IMR-90 (cell line): ENCODE measurements around the gene ARHGAP23.

Source experiments
- BHLHE40 ChIP-seq: fragments of 150-350 bp; IDR thresholded peaks from 2 replicates; pipeline ENCODE4 v1.6.1; 2016; ENCODE audit warnings: mild to moderate bottlenecking, low read depth, low read length
- CEBPB ChIP-seq: IDR thresholded peaks from 2 replicates; pipeline ENCODE4 v1.6.1; 2012; ENCODE audit warnings: low read depth, low read length, improper control_type of control experiment
- CHD1 ChIP-seq: IDR thresholded peaks from 2 replicates; pipeline ENCODE4 v1.6.1; 2012; ENCODE audit warnings: low read depth, low read length, improper control_type of control experiment
- CTCF ChIP-seq: conservative IDR thresholded peaks from 2 replicates; pipeline ENCODE4 v1.5.1; 2012; ENCODE audit warnings: mild to moderate bottlenecking, low read depth, low read length, improper control_type of control experiment
- FOS ChIP-seq: fragments of 150-350 bp; IDR thresholded peaks from 2 replicates; pipeline ENCODE4 v1.6.1; 2016; ENCODE audit warnings: low read depth, low read length
- MAFK ChIP-seq: IDR thresholded peaks from 2 replicates; pipeline ENCODE4 v1.6.1; 2012; ENCODE audit warnings: low read depth, low read length, improper control_type of control experiment
- MAZ ChIP-seq: IDR thresholded peaks from 2 replicates; pipeline ENCODE4 v1.6.1; 2012; ENCODE audit warnings: low read depth, mild to moderate bottlenecking, low read length, improper control_type of control experiment, moderate library complexity, borderline replicate concordance
- MXI1 ChIP-seq: IDR thresholded peaks from 2 replicates; pipeline ENCODE4 v1.6.1; 2012; ENCODE audit warnings: low read depth, mild to moderate bottlenecking, low read length, moderate library complexity, borderline replicate concordance
- POLR2A ChIP-seq: IDR thresholded peaks from 2 replicates; pipeline ENCODE4 v1.6.1; 2012; ENCODE audit warnings: mild to moderate bottlenecking, low read depth, low read length
- RAD21 ChIP-seq: IDR thresholded peaks from 2 replicates; pipeline ENCODE4 v1.6.1; 2012; ENCODE audit warnings: low read length, improper control_type of control experiment
- RCOR1 ChIP-seq: IDR thresholded peaks from 2 replicates; pipeline ENCODE4 v1.6.1; 2012; ENCODE audit warnings: mild to moderate bottlenecking, low read length, improper control_type of control experiment; ENCODE audit not compliant: insufficient replicate concordance
- RFX5 ChIP-seq: IDR thresholded peaks from 2 replicates; pipeline ENCODE4 v1.8.0; 2012; ENCODE audit warnings: low read depth, mild to moderate bottlenecking, low read length, moderate library complexity
- SMC3 ChIP-seq: fragments of 150-350 bp; IDR thresholded peaks from 2 replicates; pipeline ENCODE4 v1.6.1; 2016; ENCODE audit warnings: low read depth, mild to moderate bottlenecking, antibody characterized with exemption, low read length, moderate library complexity

- no peak for TF ChIP-seq POLR2A
- no peak for TF ChIP-seq CTCF
- no peak for TF ChIP-seq CHD1
- TF ChIP-seq CEBPB, result no peak
- TF ChIP-seq MXI1, result no peak
- TF ChIP-seq FOS, result no peak
- TF ChIP-seq RCOR1, result no peak
- TF ChIP-seq MAFK, result no peak
- TF ChIP-seq RAD21, result no peak
- no peak for TF ChIP-seq RFX5
- no peak for TF ChIP-seq BHLHE40
- no peak for TF ChIP-seq SMC3
- no peak for TF ChIP-seq MAZ
These were observed 1.8 kb upstream of the ARHGAP23 start for GRCh38 chr17:38426441-38426840.
